Keratinocyte (primary cell): ENCODE measurements around the gene STX18. TPM values are rescaled to one million over a fixed set of nuclear protein-coding genes. Genes with fewer than 3 reads are reported as not detected.

Experiments
- DNase-seq: peaks from one replicate; pipeline ENCODE4 v3.0.0-alpha.2; 2011; ENCODE audit warnings: low read depth, missing footprints, low spot score
- FAIRE-seq: peaks from 2 replicates; lab custom pipeline; 2011; peaks lifted over from hg19 to GRCh38; lab: Jason Lieb, UNC
- H2AFZ ChIP-seq: 2 replicates; pipeline ENCODE4 v1.6.0; 2012; ENCODE audit warnings: low read length, control low read depth, inconsistent platforms; ENCODE audit not compliant: control insufficient read depth
- H3K27ac ChIP-seq: 2 replicates; pipeline ENCODE4 v1.5.1; 2011; ENCODE audit warnings: low read length; ENCODE audit not compliant: control insufficient read depth, insufficient read depth
- H3K27me3 ChIP-seq: 3 replicates; pipeline ENCODE4 v1.6.0; 2011; ENCODE audit warnings: low read length; ENCODE audit not compliant: control insufficient read depth, insufficient read depth; ENCODE audit errors: extremely low read depth
- H3K36me3 ChIP-seq, 2 experiments: 2 replicates in 1 of 2; 3 replicates in 1 of 2; pipeline ENCODE4 v1.5.1; 2011; ENCODE audit warnings: low read length in 2 of 2, mild to moderate bottlenecking in 1 of 2; ENCODE audit not compliant: control insufficient read depth in 2 of 2, insufficient read depth in 2 of 2; ENCODE audit errors: extremely low read depth in 1 of 2
- H3K4me1 ChIP-seq: 3 replicates; pipeline ENCODE4 v1.5.1; 2011; ENCODE audit warnings: low read length; ENCODE audit not compliant: control insufficient read depth, insufficient read depth; ENCODE audit errors: extremely low read depth
- H3K4me2 ChIP-seq: 3 replicates; pipeline ENCODE4 v1.6.0; 2011; ENCODE audit warnings: low read depth, low read length; ENCODE audit not compliant: control insufficient read depth, insufficient read depth; ENCODE audit errors: extremely low read depth
- H3K4me3 ChIP-seq, 3 experiments: fragments of 200-600 bp in 1 of 3; sonication (generic) in 1 of 3; 2 replicates in 2 of 3; 3 replicates in 1 of 3; pipeline ENCODE4 v1.5.1; 2011 to 2016; ENCODE audit warnings: low read length in 3 of 3, mild to moderate bottlenecking in 3 of 3, control low read depth in 2 of 3, inconsistent platforms in 1 of 3, low read depth in 1 of 3, mixed read lengths in 1 of 3, mixed run types in 1 of 3, moderate library complexity in 1 of 3; ENCODE audit not compliant: control insufficient read depth in 2 of 3, insufficient read depth in 2 of 3; ENCODE audit errors: extremely low read depth in 1 of 3
- H3K79me2 ChIP-seq: 2 replicates; pipeline ENCODE4 v1.6.0; 2012; ENCODE audit warnings: low read length; ENCODE audit not compliant: control insufficient read depth, insufficient read depth
- H3K9ac ChIP-seq: 3 replicates; pipeline ENCODE4 v1.6.0; 2011; ENCODE audit warnings: low read length; ENCODE audit not compliant: control insufficient read depth, insufficient read depth; ENCODE audit errors: extremely low read depth
- H3K9me1 ChIP-seq: 3 replicates; pipeline ENCODE4 v1.6.0; 2011; ENCODE audit warnings: low read length; ENCODE audit not compliant: control insufficient read depth, insufficient read depth; ENCODE audit errors: extremely low read depth
- H3K9me3 ChIP-seq: 2 replicates; pipeline ENCODE4 v1.5.1; 2012; ENCODE audit warnings: low read depth, low read length; ENCODE audit not compliant: control insufficient read depth
- H4K20me1 ChIP-seq: 3 replicates; pipeline ENCODE4 v1.6.0; 2011; ENCODE audit warnings: low read length; ENCODE audit not compliant: control insufficient read depth, insufficient read depth; ENCODE audit errors: extremely low read depth
- EZH2 ChIP-seq: IDR thresholded peaks from one replicate; pipeline ENCODE4 v1.6.1; 2012; ENCODE audit warnings: inconsistent platforms, mild to moderate bottlenecking, low read length, moderate library complexity
- dilution Hi-C: fragments of 300-500 bp; cut with MboI; formaldehyde crosslinking; loops from one replicate; pipeline ENCODE4 v1.7.0; 2020; ENCODE audit warnings: low sequenced_read_pairs; ENCODE audit not compliant: extremely low pct_ligation_motif_present
- polyA plus RNA-seq, 5 experiments: library from polyadenylated mRNA; depleted of rRNA in 3 of 5; stranded (reverse) in 3 of 5; stranded (forward) in 1 of 5; unstranded in 1 of 5; fragments of >200 nt; gene quantifications; 1 replicate in 1 of 5; 2 replicates in 3 of 5; 3 replicates in 1 of 5; pipeline versions ENCODE4 v1.2.1 to v1.2.3, GENCODE V29; 2011 to 2012; ENCODE audit warnings: missing spikeins in 2 of 5, low read depth in 1 of 5, low replicate concordance in 1 of 5
- TF ChIP-seq, protein P1 (sequence below), 3 experiments: IDR thresholded peaks in 1 of 3; conservative IDR thresholded peaks in 1 of 3; optimal IDR thresholded peaks in 1 of 3; 2 replicates in 2 of 3; 3 replicates in 1 of 3; pipeline versions ENCODE3 to v1.5.1; 2011; ENCODE audit warnings: low read length in 3 of 3, mild to moderate bottlenecking in 3 of 3, moderate library complexity in 2 of 3, control low read depth in 1 of 3, inconsistent platforms in 1 of 3; ENCODE audit not compliant: insufficient read depth in 2 of 3; ENCODE audit errors: extremely low read depth in 1 of 3

Gene STX18
- polyA plus RNA-seq, 1 donor (not counting 4 experiments of a cell fraction or from before 2014, with no cell fraction given): 21.6 TPM

DNA sequence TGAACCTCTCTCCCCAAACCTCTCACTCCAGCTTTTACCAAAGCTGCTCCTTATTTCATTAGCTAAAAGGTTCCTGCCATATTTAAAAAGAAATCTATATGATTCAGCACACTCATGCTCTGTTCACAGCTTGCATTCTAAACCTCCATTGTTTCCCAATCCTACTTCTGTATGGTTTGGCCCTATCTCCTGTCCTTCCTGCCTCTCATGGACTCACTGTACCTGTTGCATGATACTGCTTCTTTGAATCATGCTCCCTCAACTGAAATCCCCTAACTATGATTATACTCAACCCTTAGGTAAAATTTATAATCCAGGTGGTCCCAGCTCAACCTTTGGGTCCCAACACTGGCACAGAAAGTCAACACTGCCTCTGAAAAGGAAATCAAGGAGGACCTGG is 6.3 kb downstream of the STX18 start:
- peaks cover 56% of the 10 kb centered on the region for H3K79me2 ChIP-seq
- no peak overlapping the region for H3K4me3 ChIP-seq
- FAIRE-seq (no peak), DNase-seq (no peak)
- no peaks in the 10 kb centered on the region for H3K27me3 ChIP-seq
- H3K36me3 ChIP-seq: no peaks in the 10 kb centered on the region
- H4K20me1 ChIP-seq: no peaks in the 10 kb centered on the region
- H3K4me2 ChIP-seq: no peak overlapping the region
- H2AFZ ChIP-seq: no peak overlapping the region
- no peaks in the 10 kb centered on the region for H3K9me3 ChIP-seq
- no peak overlapping the region for H3K9ac ChIP-seq
- H3K4me1 ChIP-seq: peaks cover 4% of the 10 kb centered on the region
- TF ChIP-seq EZH2: no peak
- TF ChIP-seq, protein P1, sequence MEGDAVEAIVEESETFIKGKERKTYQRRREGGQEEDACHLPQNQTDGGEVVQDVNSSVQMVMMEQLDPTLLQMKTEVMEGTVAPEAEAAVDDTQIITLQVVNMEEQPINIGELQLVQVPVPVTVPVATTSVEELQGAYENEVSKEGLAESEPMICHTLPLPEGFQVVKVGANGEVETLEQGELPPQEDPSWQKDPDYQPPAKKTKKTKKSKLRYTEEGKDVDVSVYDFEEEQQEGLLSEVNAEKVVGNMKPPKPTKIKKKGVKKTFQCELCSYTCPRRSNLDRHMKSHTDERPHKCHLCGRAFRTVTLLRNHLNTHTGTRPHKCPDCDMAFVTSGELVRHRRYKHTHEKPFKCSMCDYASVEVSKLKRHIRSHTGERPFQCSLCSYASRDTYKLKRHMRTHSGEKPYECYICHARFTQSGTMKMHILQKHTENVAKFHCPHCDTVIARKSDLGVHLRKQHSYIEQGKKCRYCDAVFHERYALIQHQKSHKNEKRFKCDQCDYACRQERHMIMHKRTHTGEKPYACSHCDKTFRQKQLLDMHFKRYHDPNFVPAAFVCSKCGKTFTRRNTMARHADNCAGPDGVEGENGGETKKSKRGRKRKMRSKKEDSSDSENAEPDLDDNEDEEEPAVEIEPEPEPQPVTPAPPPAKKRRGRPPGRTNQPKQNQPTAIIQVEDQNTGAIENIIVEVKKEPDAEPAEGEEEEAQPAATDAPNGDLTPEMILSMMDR (optimal IDR thresholded peaks at IDR 0.05 in 1 of 3, IDR thresholded peaks at IDR 0.05 in 1 of 3, conservative IDR thresholded peaks at IDR 0.05 in 1 of 3; ENCODE audit: extremely low read depth in 1 of 3, insufficient read depth in 2 of 3, low read length in 3 of 3): no peak
- no peak overlapping the region for H3K27ac ChIP-seq
- dilution Hi-C loops: no loop called here
- H3K9me1 ChIP-seq: no peaks in the 10 kb centered on the region

DNA sequence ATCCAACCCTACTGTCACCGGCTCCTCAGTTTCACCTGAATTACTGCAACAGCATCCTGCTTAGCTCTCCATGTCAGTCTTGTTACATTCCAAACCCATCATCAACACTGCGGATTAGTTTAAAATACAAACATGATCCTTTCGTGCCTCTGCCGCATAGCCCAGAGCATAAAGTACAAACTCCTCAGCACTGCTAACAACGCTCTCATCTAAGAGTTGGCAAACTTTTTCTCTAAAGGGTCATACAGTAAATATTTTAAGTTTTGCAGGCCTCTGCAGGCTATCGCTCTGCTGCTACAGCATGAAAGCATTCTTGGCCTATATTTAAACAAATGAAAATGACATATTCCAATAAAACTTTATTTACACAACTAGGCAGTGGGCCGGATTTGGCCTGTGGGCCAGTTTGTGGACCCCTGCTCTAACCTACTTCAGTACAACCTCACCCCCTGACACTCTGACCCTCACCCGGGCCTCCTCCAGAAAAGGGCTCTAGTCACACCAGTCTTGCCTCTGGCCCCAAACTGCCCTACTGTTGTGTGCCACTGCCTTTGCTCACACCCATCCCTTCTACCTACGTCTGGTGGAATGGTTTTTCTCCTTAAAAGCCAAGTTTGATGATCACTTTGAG is 7.2 kb downstream of the STX18 start:
- no peaks in the 10 kb centered on the region for H3K9me3 ChIP-seq
- no peaks in the 10 kb centered on the region for H3K9me1 ChIP-seq
- no peaks in the 10 kb centered on the region for H3K36me3 ChIP-seq
- dilution Hi-C loops: no loop called here
- H3K9ac ChIP-seq: no peak overlapping the region
- no peaks in the 10 kb centered on the region for H3K27me3 ChIP-seq
- no peak overlapping the region for H3K27ac ChIP-seq
- H3K4me2 ChIP-seq: no peak overlapping the region
- H3K4me1 ChIP-seq: no peaks in the 10 kb centered on the region
- H2AFZ ChIP-seq: no peak overlapping the region
- no peaks in the 10 kb centered on the region for H4K20me1 ChIP-seq
- DNase-seq (no peak), FAIRE-seq (no peak)
- TF ChIP-seq, protein P1 (optimal IDR thresholded peaks at IDR 0.05 in 1 of 3, IDR thresholded peaks at IDR 0.05 in 1 of 3, conservative IDR thresholded peaks at IDR 0.05 in 1 of 3; ENCODE audit: extremely low read depth in 1 of 3, insufficient read depth in 2 of 3, low read length in 3 of 3): no peak
- TF ChIP-seq EZH2: no peak
- H3K79me2 ChIP-seq: peaks cover 47% of the 10 kb centered on the region
- H3K4me3 ChIP-seq: no peak overlapping the region
